ENCODE data around the gene FOXL3.

GRCh38 chr7:256981-257646, 32.9 kb upstream of the FOXL3 start:
- TF ChIP-seq GATA2 (IDR thresholded peaks at IDR 0.05; ENCODE audit: low read depth, low read length) = no peak
- TF ChIP-seq GATA3 (IDR thresholded peaks at IDR 0.05; ENCODE audit: low read depth, low read length) = no peak

Data from SH-SY5Y (cell line).